Measurements from ENCODE around the gene APOL4. TPM values are rescaled to one million over a fixed set of nuclear protein-coding genes. Genes with fewer than 3 reads are reported as not detected.
"Not testable (repeated sequence)": the region's sequence is repeated elsewhere in the genome, so short reads cannot be mapped to it uniquely, and the experiment has no call there.

Gene APOL4
- total RNA-seq, 4 donors from 2014 or later: 1.2 to 57.6 (median 11.2) TPM

- no peaks in the 10 kb centered on the region for H3K9me3 ChIP-seq
- peak in 1 of 2 donors; percentile 44 for DNase-seq (ENCODE audit: low spot score in 2 of 2)
- no peak overlapping the region for H3K27ac ChIP-seq
- H3K4me3 ChIP-seq: no peak overlapping the region
- no peaks in the 10 kb centered on the region for H3K27me3 ChIP-seq
- H3K4me1 ChIP-seq: peaks cover 0 to 25% (median 8%) of the 10 kb centered on the region in 4 donors
- H3K36me3 ChIP-seq: no peaks in the 10 kb centered on the region
- TF ChIP-seq POLR2A (IDR thresholded peaks at IDR 0.05) (no peak), CTCF (IDR thresholded peaks at IDR 0.05) (no peak), EP300 (IDR thresholded peaks at IDR 0.05) (no peak)
- 50 to 53% methylated on average over 4 of the region's 4 CpGs for WGBS, 2 donors
Observed at GRCh38 chr22:36211237-36211861, 9.7 kb upstream of the APOL4 start.

GRCh38 chr22:36210224-36210623, 8.6 kb upstream of the APOL4 start:
- H3K9me3 ChIP-seq: no peaks in the 10 kb centered on the region
- no peak overlapping the region for H3K27ac ChIP-seq
- H3K27me3 ChIP-seq: no peaks in the 10 kb centered on the region
- H3K4me3 ChIP-seq: no peak overlapping the region
- no peaks in the 10 kb centered on the region for H3K36me3 ChIP-seq
- no peak for DNase-seq (ENCODE audit: low spot score in 2 of 2)
- 82 to 88% methylated on average over 3 of the region's 3 CpGs for WGBS, 2 donors
- peaks cover 0 to 25% (median 8%) of the 10 kb centered on the region in 4 donors for H3K4me1 ChIP-seq
- TF ChIP-seq CTCF (IDR thresholded peaks at IDR 0.05): no peak
- no peak for TF ChIP-seq EP300 (IDR thresholded peaks at IDR 0.05)

GRCh38 chr22:36209488-36209908, 7.9 kb upstream of the APOL4 start:
- not testable (repeated sequence) for H3K9me3 ChIP-seq; H3K36me3 ChIP-seq; H3K27me3 ChIP-seq; DNase-seq (ENCODE audit: low spot score in 2 of 2); H3K4me3 ChIP-seq; H3K27ac ChIP-seq
- H3K4me1 ChIP-seq: peaks cover 0 to 25% (median 8%) of the 10 kb centered on the region in 4 donors
- 84 to 92% methylated on average over 5 of the region's 5 CpGs for WGBS, 2 donors

- no peaks in the 10 kb centered on the region for H3K36me3 ChIP-seq
- no peak for TF ChIP-seq POLR2A (IDR thresholded peaks at IDR 0.05)
- TF ChIP-seq EP300 (IDR thresholded peaks at IDR 0.05): no peak
- TF ChIP-seq CTCF (IDR thresholded peaks at IDR 0.05): no peak
- DNase-seq (ENCODE audit: low spot score in 2 of 2): no peak
- H3K9me3 ChIP-seq: no peaks in the 10 kb centered on the region
- no peaks in the 10 kb centered on the region for H3K27me3 ChIP-seq
- WGBS, 2 donors: 100% methylated on average over 1 of the region's 1 CpG
- H3K4me3 ChIP-seq: no peak overlapping the region
- no peak overlapping the region for H3K27ac ChIP-seq
- H3K4me1 ChIP-seq: peaks cover 0 to 25% (median 8%) of the 10 kb centered on the region in 4 donors
Observed at GRCh38 chr22:36208914-36209313, 7.3 kb upstream of the APOL4 start.

GRCh38 chr22:36208162-36208765, 6.7 kb upstream of the APOL4 start:
- Histone ChIP-seq H3K9me3 (no peaks in the 10 kb centered on the region), H3K4me3 (no peak overlapping the region), H3K27ac (peak overlapping the region in 1 of 4 donors; percentile 16), H3K4me1 (peaks cover 0 to 25% (median 8%) of the 10 kb centered on the region in 4 donors), H3K36me3 (no peaks in the 10 kb centered on the region), H3K27me3 (no peaks in the 10 kb centered on the region)
- no peak for DNase-seq (ENCODE audit: low spot score in 2 of 2)
- TF ChIP-seq POLR2A (IDR thresholded peaks at IDR 0.05) (no peak), CTCF (IDR thresholded peaks at IDR 0.05) (no peak), EP300 (IDR thresholded peaks at IDR 0.05) (no peak)
- 11 to 16% methylated on average over 1 of the region's 1 CpG for WGBS, 2 donors
